HepG2 (cell line): ENCODE measurements around the gene DOK1. TPM values are rescaled to one million over a fixed set of nuclear protein-coding genes. Genes with fewer than 3 reads are reported as not detected.
A peak's percentile ranks its signal among the peaks of the same experiment; 100 is the strongest.

Experiments
- CEBPG ChIP-seq: IDR thresholded peaks from 2 replicates; pipeline ENCODE4 v1.6.1; 2016
- HIVEP1 ChIP-seq: sonication (generic); formaldehyde crosslinking; IDR thresholded peaks from 2 replicates; pipeline ENCODE4 v1.4.0; 2020; ENCODE audit warnings: mild to moderate bottlenecking, missing genetic modification reagents
- JARID2 ChIP-seq: sonication (generic); formaldehyde crosslinking; IDR thresholded peaks from 2 replicates; pipeline ENCODE4 v1.8.1; 2023; ENCODE audit warnings: missing genetic modification reagents, inconsistent platforms; ENCODE audit not compliant: insufficient replicate concordance
- MAZ ChIP-seq, 2 experiments: sonication (generic) in 1 of 2; formaldehyde crosslinking in 1 of 2; IDR thresholded peaks; 2 replicates each; pipeline versions ENCODE4 v1.5.0 to v1.6.1; 2012 to 2020; ENCODE audit warnings: low read depth in 2 of 2, mild to moderate bottlenecking in 2 of 2, borderline replicate concordance in 1 of 2, improper control_type of control experiment in 1 of 2, low read length in 1 of 2, missing genetic modification reagents in 1 of 2, moderate library complexity in 1 of 2
- RBM39 ChIP-seq: fragments of 200-400 bp; formaldehyde crosslinking; IDR thresholded peaks from one replicate; pipeline ENCODE4 v1.6.1; 2018; ENCODE audit warnings: antibody characterized with exemption, mild to moderate bottlenecking, low read depth, low read length; ENCODE audit not compliant: poor library complexity, severe bottlenecking
- SOX5 ChIP-seq: IDR thresholded peaks from 2 replicates; pipeline ENCODE4 v1.6.1; 2016; ENCODE audit warnings: borderline replicate concordance
- SP5 ChIP-seq: IDR thresholded peaks from 2 replicates; pipeline ENCODE4 v1.6.1; 2016; ENCODE audit warnings: low read depth, borderline replicate concordance
- TBX2 ChIP-seq: sonication (generic); formaldehyde crosslinking; IDR thresholded peaks from 2 replicates; pipeline ENCODE4 v1.5.0; 2020; ENCODE audit warnings: missing genetic modification reagents, mild to moderate bottlenecking, borderline replicate concordance
- TCF7L2 ChIP-seq: IDR thresholded peaks from 2 replicates; pipeline ENCODE4 v1.6.1; 2011; ENCODE audit warnings: mild to moderate bottlenecking, low read depth, low read length, moderate library complexity
- ZNF296 ChIP-seq: sonication (generic); formaldehyde crosslinking; conservative IDR thresholded peaks from 2 replicates; pipeline ENCODE4 v1.5.0; 2020; ENCODE audit warnings: mild to moderate bottlenecking, missing genetic modification reagents
- ZNF354B ChIP-seq: sonication (generic); formaldehyde crosslinking; IDR thresholded peaks from 2 replicates; pipeline ENCODE4 v1.8.0; 2022; ENCODE audit warnings: mild to moderate bottlenecking, missing genetic modification reagents
- ZNF550 ChIP-seq: sonication (generic); formaldehyde crosslinking; IDR thresholded peaks from 2 replicates; pipeline ENCODE4 v1.4.0; 2020; ENCODE audit warnings: mild to moderate bottlenecking, missing genetic modification reagents, borderline replicate concordance
- ZNF777 ChIP-seq: sonication (generic); formaldehyde crosslinking; IDR thresholded peaks from 2 replicates; pipeline ENCODE4 v1.4.0; 2020; ENCODE audit warnings: missing genetic modification reagents
- ZNF782 ChIP-seq: sonication (generic); formaldehyde crosslinking; IDR thresholded peaks from 2 replicates; pipeline ENCODE4 v1.4.0; 2020; ENCODE audit warnings: missing genetic modification reagents, mild to moderate bottlenecking, borderline replicate concordance
- ZSCAN20 ChIP-seq: sonication (generic); formaldehyde crosslinking; IDR thresholded peaks from 2 replicates; pipeline ENCODE4 v1.4.0; 2020; ENCODE audit warnings: missing genetic modification reagents, mild to moderate bottlenecking, borderline replicate concordance
- ZSCAN30 ChIP-seq: sonication (generic); formaldehyde crosslinking; IDR thresholded peaks from 2 replicates; pipeline ENCODE4 v1.5.0; 2020; ENCODE audit warnings: mild to moderate bottlenecking, missing genetic modification reagents
- polyA plus RNA-seq, 8 experiments: library from polyadenylated mRNA; depleted of rRNA in 3 of 8; stranded (reverse) in 7 of 8; unstranded in 1 of 8; fragments of >200 nt; fragmentation: Illumina TruSeq in 4 of 8; extraction: Trizol in 4 of 8; gene quantifications; 2 replicates each; pipeline versions ENCODE4 v1.2.1 to v1.2.3, GENCODE V29; 2011 to 2016; ENCODE audit warnings: low read depth in 4 of 8, missing spikeins in 1 of 8, mixed read lengths in 1 of 8; ENCODE audit not compliant: insufficient read depth in 1 of 8
- total RNA-seq, 5 experiments: library from RNA; depleted of rRNA; stranded (reverse); fragments of >200 nt; fragmentation: Illumina TruSeq; extraction: Trizol; gene quantifications; 2 replicates each; pipeline ENCODE4 v1.2.3, GENCODE V29; 2016; ENCODE audit warnings: low read depth in 1 of 5
- TF ChIP-seq, protein P1 (sequence below): sonication (generic); formaldehyde crosslinking; IDR thresholded peaks from 2 replicates; pipeline ENCODE4 v1.8.0; 2022; ENCODE audit warnings: missing genetic modification reagents, low read depth, mild to moderate bottlenecking, borderline replicate concordance
- TF ChIP-seq, protein P2 (sequence below): sonication (generic); formaldehyde crosslinking; IDR thresholded peaks from 2 replicates; pipeline ENCODE4 v1.5.0; 2020; ENCODE audit warnings: missing genetic modification reagents
- TF ChIP-seq, protein P3 (sequence below), 2 experiments: IDR thresholded peaks; 2 replicates each; pipeline ENCODE4 v1.6.1; 2011 to 2012; ENCODE audit warnings: low read length in 2 of 2, borderline replicate concordance in 1 of 2, low read depth in 1 of 2, mild to moderate bottlenecking in 1 of 2, moderate library complexity in 1 of 2
- TF ChIP-seq, protein P4 (sequence below): sonication (generic); formaldehyde crosslinking; IDR thresholded peaks from 2 replicates; pipeline ENCODE4 v1.4.0; 2020; ENCODE audit warnings: mild to moderate bottlenecking, missing genetic modification reagents

The DOK1 gene
- total and polyA plus RNA-seq, 2 of the 13 experiments (the other 11 are each of a cell fraction or from before 2014, with no cell fraction given) = 0.53 to 0.74 TPM

DNA sequence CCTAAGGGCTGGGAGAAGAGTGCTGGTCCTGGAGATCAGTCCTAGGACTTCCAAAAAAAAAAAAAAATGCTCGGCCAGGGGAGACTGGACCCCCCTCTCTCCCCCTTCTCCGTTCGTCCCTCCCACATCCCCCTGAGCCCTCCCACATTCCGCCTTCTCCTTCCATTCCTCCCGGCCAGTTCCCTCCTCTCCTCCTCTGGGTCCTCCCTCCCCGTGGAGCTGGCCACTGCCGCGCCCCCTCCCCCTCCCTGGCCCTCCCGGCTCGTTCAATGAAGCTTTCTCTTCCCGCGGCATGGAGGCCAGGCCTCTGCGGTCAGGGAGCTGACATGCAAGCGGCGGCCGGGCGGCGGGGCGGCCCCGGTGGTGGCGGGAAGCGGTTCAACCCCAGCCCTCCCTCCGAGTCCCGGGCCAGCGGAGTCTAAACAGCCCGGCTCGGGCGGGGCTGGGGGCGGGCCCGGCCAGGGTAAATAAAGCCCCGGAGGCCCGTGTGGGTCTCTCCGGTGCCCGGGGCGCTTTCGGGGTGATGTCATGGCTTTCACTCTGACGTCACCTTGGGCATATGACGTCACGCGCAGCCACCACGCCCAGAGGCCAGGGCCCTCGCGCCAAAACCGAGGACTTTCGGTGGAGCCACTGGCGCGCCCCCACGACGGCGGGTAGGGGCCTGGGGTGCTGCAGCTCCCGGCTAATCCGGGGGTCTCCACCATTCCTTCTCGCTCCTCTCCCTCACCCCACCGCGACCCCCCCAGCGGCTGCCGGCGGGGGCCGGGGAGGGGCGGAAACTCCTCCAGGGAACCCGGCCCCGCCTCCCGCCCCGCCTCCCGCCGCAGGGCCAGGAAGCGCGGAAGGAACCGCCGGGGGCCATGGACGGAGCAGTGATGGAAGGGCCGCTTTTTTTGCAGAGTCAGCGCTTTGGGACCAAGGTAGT lies at the start of gene DOK1, which contains the start of gene LOXL3 (continued):
- TF ChIP-seq, protein P1, sequence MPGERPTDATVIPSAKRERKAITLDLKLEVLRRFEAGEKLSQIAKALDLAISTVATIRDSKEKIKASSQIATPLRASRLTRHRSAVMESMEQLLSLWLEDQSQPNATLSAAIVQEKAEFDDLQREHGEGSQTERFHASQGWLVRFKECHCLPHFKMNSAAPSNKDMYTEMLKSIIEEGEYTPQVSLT (CRISPR knock-in tag) = no peak
- TF ChIP-seq ZNF296 (CRISPR knock-in tag) (no peak), HIVEP1 (CRISPR knock-in tag) (0 out of 2 replicates have a peak, but pooled peaks have one; percentile 15), JARID2 (CRISPR knock-in tag) (no peak), MAZ (IDR thresholded peaks at IDR 0.05; ENCODE audit: borderline replicate concordance, low read depth, low read length) (0 out of 2 replicates have a peak, but pooled peaks have one; percentile 18), MAZ (CRISPR knock-in tag; IDR thresholded peaks at IDR 0.05; ENCODE audit: low read depth) (no peak), ZNF354B (CRISPR knock-in tag) (peak; percentile 85; the same call in 1 of the 2 replicates), TBX2 (0 out of 2 replicates have a peak, but pooled peaks have one; percentile 37), ZNF550 (CRISPR knock-in tag) (0 out of 2 replicates have a peak, but pooled peaks have one; percentile 48), SP5 (CRISPR knock-in tag) (peak; percentile 53; the same call in 1 of the 2 replicates), CEBPG (peak; percentile 4; the same call in 1 of the 2 replicates), ZSCAN30 (no peak), SOX5 (CRISPR knock-in tag) (no peak), ZNF777 (CRISPR knock-in tag) (no peak; the same call in 1 of the 2 replicates), TCF7L2 (no peak), RBM39 (no peak), ZSCAN20 (CRISPR knock-in tag) (0 out of 2 replicates have a peak, but pooled peaks have one; percentile 72), ZNF782 (CRISPR knock-in tag) (0 out of 2 replicates have a peak, but pooled peaks have one; percentile 35)
- TF ChIP-seq, protein P2, sequence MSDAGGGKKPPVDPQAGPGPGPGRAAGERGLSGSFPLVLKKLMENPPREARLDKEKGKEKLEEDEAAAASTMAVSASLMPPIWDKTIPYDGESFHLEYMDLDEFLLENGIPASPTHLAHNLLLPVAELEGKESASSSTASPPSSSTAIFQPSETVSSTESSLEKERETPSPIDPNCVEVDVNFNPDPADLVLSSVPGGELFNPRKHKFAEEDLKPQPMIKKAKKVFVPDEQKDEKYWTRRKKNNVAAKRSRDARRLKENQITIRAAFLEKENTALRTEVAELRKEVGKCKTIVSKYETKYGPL (CRISPR knock-in tag) = no peak
- TF ChIP-seq, protein P3, sequence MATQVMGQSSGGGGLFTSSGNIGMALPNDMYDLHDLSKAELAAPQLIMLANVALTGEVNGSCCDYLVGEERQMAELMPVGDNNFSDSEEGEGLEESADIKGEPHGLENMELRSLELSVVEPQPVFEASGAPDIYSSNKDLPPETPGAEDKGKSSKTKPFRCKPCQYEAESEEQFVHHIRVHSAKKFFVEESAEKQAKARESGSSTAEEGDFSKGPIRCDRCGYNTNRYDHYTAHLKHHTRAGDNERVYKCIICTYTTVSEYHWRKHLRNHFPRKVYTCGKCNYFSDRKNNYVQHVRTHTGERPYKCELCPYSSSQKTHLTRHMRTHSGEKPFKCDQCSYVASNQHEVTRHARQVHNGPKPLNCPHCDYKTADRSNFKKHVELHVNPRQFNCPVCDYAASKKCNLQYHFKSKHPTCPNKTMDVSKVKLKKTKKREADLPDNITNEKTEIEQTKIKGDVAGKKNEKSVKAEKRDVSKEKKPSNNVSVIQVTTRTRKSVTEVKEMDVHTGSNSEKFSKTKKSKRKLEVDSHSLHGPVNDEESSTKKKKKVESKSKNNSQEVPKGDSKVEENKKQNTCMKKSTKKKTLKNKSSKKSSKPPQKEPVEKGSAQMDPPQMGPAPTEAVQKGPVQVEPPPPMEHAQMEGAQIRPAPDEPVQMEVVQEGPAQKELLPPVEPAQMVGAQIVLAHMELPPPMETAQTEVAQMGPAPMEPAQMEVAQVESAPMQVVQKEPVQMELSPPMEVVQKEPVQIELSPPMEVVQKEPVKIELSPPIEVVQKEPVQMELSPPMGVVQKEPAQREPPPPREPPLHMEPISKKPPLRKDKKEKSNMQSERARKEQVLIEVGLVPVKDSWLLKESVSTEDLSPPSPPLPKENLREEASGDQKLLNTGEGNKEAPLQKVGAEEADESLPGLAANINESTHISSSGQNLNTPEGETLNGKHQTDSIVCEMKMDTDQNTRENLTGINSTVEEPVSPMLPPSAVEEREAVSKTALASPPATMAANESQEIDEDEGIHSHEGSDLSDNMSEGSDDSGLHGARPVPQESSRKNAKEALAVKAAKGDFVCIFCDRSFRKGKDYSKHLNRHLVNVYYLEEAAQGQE (IDR thresholded peaks at IDR 0.05; ENCODE audit: borderline replicate concordance in 1 of 2, low read depth in 1 of 2, low read length in 2 of 2) = no peak
- TF ChIP-seq, protein P4, sequence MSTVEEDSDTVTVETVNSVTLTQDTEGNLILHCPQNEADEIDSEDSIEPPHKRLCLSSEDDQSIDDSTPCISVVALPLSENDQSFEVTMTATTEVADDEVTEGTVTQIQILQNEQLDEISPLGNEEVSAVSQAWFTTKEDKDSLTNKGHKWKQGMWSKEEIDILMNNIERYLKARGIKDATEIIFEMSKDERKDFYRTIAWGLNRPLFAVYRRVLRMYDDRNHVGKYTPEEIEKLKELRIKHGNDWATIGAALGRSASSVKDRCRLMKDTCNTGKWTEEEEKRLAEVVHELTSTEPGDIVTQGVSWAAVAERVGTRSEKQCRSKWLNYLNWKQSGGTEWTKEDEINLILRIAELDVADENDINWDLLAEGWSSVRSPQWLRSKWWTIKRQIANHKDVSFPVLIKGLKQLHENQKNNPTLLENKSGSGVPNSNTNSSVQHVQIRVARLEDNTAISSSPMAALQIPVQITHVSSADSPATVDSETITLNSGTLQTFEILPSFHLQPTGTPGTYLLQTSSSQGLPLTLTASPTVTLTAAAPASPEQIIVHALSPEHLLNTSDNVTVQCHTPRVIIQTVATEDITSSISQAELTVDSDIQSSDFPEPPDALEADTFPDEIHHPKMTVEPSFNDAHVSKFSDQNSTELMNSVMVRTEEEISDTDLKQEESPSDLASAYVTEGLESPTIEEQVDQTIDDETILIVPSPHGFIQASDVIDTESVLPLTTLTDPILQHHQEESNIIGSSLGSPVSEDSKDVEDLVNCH = no peak
